ENCODE data around the gene BPIFB2. TPM values are rescaled to one million over a fixed set of nuclear protein-coding genes. Genes with fewer than 3 reads are reported as not detected.
"Not testable (repeated sequence)": the region's sequence is repeated elsewhere in the genome, so short reads cannot be mapped to it uniquely, and the experiment has no call there.

The BPIFB2 gene
- total RNA-seq, 2 donors from 2014 or later = not detected

- no peak overlapping the region for H3K4me3 Mint-ChIP-seq
- no peaks in the 10 kb centered on the region for H3K36me3 Mint-ChIP-seq (ENCODE audit: low read depth)
- no peaks in the 10 kb centered on the region for H3K27me3 Mint-ChIP-seq
- peaks cover 7% of the 10 kb centered on the region for H3K9me3 Mint-ChIP-seq
- no peak overlapping the region for H3K27ac Mint-ChIP-seq
- no peaks in the 10 kb centered on the region for H3K4me1 Mint-ChIP-seq
- ATAC-seq (replicated peaks) = no peak
Measured at GRCh38 chr20:33042430-33042829, 34.9 kb downstream of the BPIFB2 start.

- H3K4me3 Mint-ChIP-seq = no peak overlapping the region
- H3K9me3 Mint-ChIP-seq = peaks cover 7% of the 10 kb centered on the region
- no peak overlapping the region for H3K27ac Mint-ChIP-seq
- no peaks in the 10 kb centered on the region for H3K4me1 Mint-ChIP-seq
- no peak for ATAC-seq (replicated peaks)
- no peaks in the 10 kb centered on the region for H3K36me3 Mint-ChIP-seq (ENCODE audit: low read depth)
- no peaks in the 10 kb centered on the region for H3K27me3 Mint-ChIP-seq
Measured at GRCh38 chr20:33042983-33043730, 35.7 kb downstream of the BPIFB2 start.

GRCh38 chr20:33043731-33044181, 36.3 kb downstream of the BPIFB2 start:
- Mint-ChIP-seq H3K4me3 (no peak overlapping the region), H3K9me3 (peaks cover 7% of the 10 kb centered on the region)

GRCh38 chr20:33045129-33045721, 37.7 kb downstream of the BPIFB2 start:
- not testable (repeated sequence) for H3K4me3 Mint-ChIP-seq; ATAC-seq (replicated peaks); H3K27me3 Mint-ChIP-seq; H3K36me3 Mint-ChIP-seq (ENCODE audit: low read depth); H3K4me1 Mint-ChIP-seq; H3K9me3 Mint-ChIP-seq; H3K27ac Mint-ChIP-seq

More at GRCh38 chr20:33043731-33044181, 36.3 kb downstream of the BPIFB2 start:
- no peaks in the 10 kb centered on the region for H3K27me3 Mint-ChIP-seq
- H3K27ac Mint-ChIP-seq = no peak overlapping the region
- ATAC-seq (replicated peaks) = no peak
- no peaks in the 10 kb centered on the region for H3K4me1 Mint-ChIP-seq
- H3K36me3 Mint-ChIP-seq (ENCODE audit: low read depth) = no peaks in the 10 kb centered on the region

GRCh38 chr20:33046412-33046811, 38.9 kb downstream of the BPIFB2 start:
- H3K36me3 Mint-ChIP-seq (ENCODE audit: low read depth) = no peaks in the 10 kb centered on the region
- no peaks in the 10 kb centered on the region for H3K27me3 Mint-ChIP-seq
- H3K4me1 Mint-ChIP-seq = no peaks in the 10 kb centered on the region
- no peak overlapping the region for H3K4me3 Mint-ChIP-seq
- H3K9me3 Mint-ChIP-seq = peaks cover 7% of the 10 kb centered on the region
- H3K27ac Mint-ChIP-seq = no peak overlapping the region
- no peak for ATAC-seq (replicated peaks)

- Mint-ChIP-seq H3K9me3 (no peaks in the 10 kb centered on the region), H3K36me3 (ENCODE audit: low read depth) (no peaks in the 10 kb centered on the region), H3K4me3 (no peak overlapping the region), H3K4me1 (no peaks in the 10 kb centered on the region), H3K27me3 (no peaks in the 10 kb centered on the region), H3K27ac (no peak overlapping the region)
- ATAC-seq (replicated peaks) = no peak
Measured at GRCh38 chr20:33051333-33051732, 43.8 kb downstream of the BPIFB2 start.

- no peak within 1 kb of the TSS for H3K27ac Mint-ChIP-seq
Measured at GRCh38 chr20:33053291-33054106, 46.0 kb downstream of the BPIFB2 start, which contains the start of gene BPIFB3. Gene BPIFB3 (plus strand): TSS chr20:33053903. CDS start chr20:33055436, 1,533 bp downstream.

GRCh38 chr20:33054381-33054780, 46.9 kb downstream of the BPIFB2 start:
- H3K27ac Mint-ChIP-seq = no peak overlapping the region
- no peaks in the 10 kb centered on the region for H3K4me1 Mint-ChIP-seq
- H3K36me3 Mint-ChIP-seq (ENCODE audit: low read depth) = no peaks in the 10 kb centered on the region
- no peak for ATAC-seq (replicated peaks)
- no peaks in the 10 kb centered on the region for H3K9me3 Mint-ChIP-seq
- no peak overlapping the region for H3K4me3 Mint-ChIP-seq
- H3K27me3 Mint-ChIP-seq = no peaks in the 10 kb centered on the region

More at GRCh38 chr20:33053291-33054106, 46.0 kb downstream of the BPIFB2 start, which contains the start of gene BPIFB3:
- ATAC-seq (replicated peaks) = no peak
- Mint-ChIP-seq H3K27me3 (no peaks in the 10 kb centered on the region), H3K9me3 (no peaks in the 10 kb centered on the region), H3K4me3 (no peak within 1 kb of the TSS), H3K36me3 (ENCODE audit: low read depth) (no peaks in the 10 kb centered on the region), H3K4me1 (no peaks in the 10 kb centered on the region)

- Mint-ChIP-seq H3K9me3 (no peaks in the 10 kb centered on the region), H3K36me3 (ENCODE audit: low read depth) (no peaks in the 10 kb centered on the region), H3K27ac (no peak overlapping the region), H3K4me1 (no peaks in the 10 kb centered on the region), H3K27me3 (no peaks in the 10 kb centered on the region), H3K4me3 (no peak overlapping the region)
- no peak for ATAC-seq (replicated peaks)
Measured at GRCh38 chr20:33054791-33055190, 47.3 kb downstream of the BPIFB2 start.

GRCh38 chr20:33059136-33059535, 51.6 kb downstream of the BPIFB2 start:
- Mint-ChIP-seq H3K4me3 (no peak overlapping the region), H3K27ac (no peak overlapping the region), H3K4me1 (no peaks in the 10 kb centered on the region), H3K9me3 (no peaks in the 10 kb centered on the region), H3K27me3 (no peaks in the 10 kb centered on the region), H3K36me3 (ENCODE audit: low read depth) (no peaks in the 10 kb centered on the region)
- no peak for ATAC-seq (replicated peaks)

GRCh38 chr20:33059741-33060390, 52.4 kb downstream of the BPIFB2 start:
- H3K36me3 Mint-ChIP-seq (ENCODE audit: low read depth) = no peaks in the 10 kb centered on the region
- H3K4me3 Mint-ChIP-seq = no peak overlapping the region
- H3K27ac Mint-ChIP-seq = no peak overlapping the region
- H3K4me1 Mint-ChIP-seq = no peaks in the 10 kb centered on the region
- no peaks in the 10 kb centered on the region for H3K27me3 Mint-ChIP-seq
- no peaks in the 10 kb centered on the region for H3K9me3 Mint-ChIP-seq
- ATAC-seq (replicated peaks) = no peak

GRCh38 chr20:33061658-33062028, 54.1 kb downstream of the BPIFB2 start:
- Mint-ChIP-seq H3K27ac (no peak overlapping the region), H3K4me1 (no peaks in the 10 kb centered on the region)

GRCh38 chr20:33062105-33062824, 54.8 kb downstream of the BPIFB2 start:
- H3K9me3 Mint-ChIP-seq = no peaks in the 10 kb centered on the region
- ATAC-seq (replicated peaks) = no peak
- no peak overlapping the region for H3K4me3 Mint-ChIP-seq

More at GRCh38 chr20:33061658-33062028, 54.1 kb downstream of the BPIFB2 start:
- no peak overlapping the region for H3K4me3 Mint-ChIP-seq
- H3K36me3 Mint-ChIP-seq (ENCODE audit: low read depth) = no peaks in the 10 kb centered on the region
- ATAC-seq (replicated peaks) = no peak
- H3K9me3 Mint-ChIP-seq = no peaks in the 10 kb centered on the region
- no peaks in the 10 kb centered on the region for H3K27me3 Mint-ChIP-seq

GRCh38 chr20:33062825-33063149, 55.3 kb downstream of the BPIFB2 start:
- no peaks in the 10 kb centered on the region for H3K9me3 Mint-ChIP-seq

More at GRCh38 chr20:33062105-33062824, 54.8 kb downstream of the BPIFB2 start:
- no peaks in the 10 kb centered on the region for H3K36me3 Mint-ChIP-seq (ENCODE audit: low read depth)
- no peak overlapping the region for H3K27ac Mint-ChIP-seq
- H3K4me1 Mint-ChIP-seq = no peaks in the 10 kb centered on the region
- H3K27me3 Mint-ChIP-seq = no peaks in the 10 kb centered on the region

More at GRCh38 chr20:33062825-33063149, 55.3 kb downstream of the BPIFB2 start:
- ATAC-seq (replicated peaks) = no peak
- H3K36me3 Mint-ChIP-seq (ENCODE audit: low read depth) = no peaks in the 10 kb centered on the region
- no peaks in the 10 kb centered on the region for H3K27me3 Mint-ChIP-seq
- H3K4me3 Mint-ChIP-seq = no peak overlapping the region
- peaks cover under 1% of the 10 kb centered on the region for H3K4me1 Mint-ChIP-seq
- no peak overlapping the region for H3K27ac Mint-ChIP-seq

All from activated T-helper 17 cell treated with anti-CD3 and anti-CD28 coated beads, Interleukin-2, amount 50 U/mL, for 72 hours (primary cell).